ENCODE measurements around the gene CEP83. TPM values are rescaled to one million over a fixed set of nuclear protein-coding genes. Genes with fewer than 3 reads are reported as not detected.

The CEP83 gene, protein sequence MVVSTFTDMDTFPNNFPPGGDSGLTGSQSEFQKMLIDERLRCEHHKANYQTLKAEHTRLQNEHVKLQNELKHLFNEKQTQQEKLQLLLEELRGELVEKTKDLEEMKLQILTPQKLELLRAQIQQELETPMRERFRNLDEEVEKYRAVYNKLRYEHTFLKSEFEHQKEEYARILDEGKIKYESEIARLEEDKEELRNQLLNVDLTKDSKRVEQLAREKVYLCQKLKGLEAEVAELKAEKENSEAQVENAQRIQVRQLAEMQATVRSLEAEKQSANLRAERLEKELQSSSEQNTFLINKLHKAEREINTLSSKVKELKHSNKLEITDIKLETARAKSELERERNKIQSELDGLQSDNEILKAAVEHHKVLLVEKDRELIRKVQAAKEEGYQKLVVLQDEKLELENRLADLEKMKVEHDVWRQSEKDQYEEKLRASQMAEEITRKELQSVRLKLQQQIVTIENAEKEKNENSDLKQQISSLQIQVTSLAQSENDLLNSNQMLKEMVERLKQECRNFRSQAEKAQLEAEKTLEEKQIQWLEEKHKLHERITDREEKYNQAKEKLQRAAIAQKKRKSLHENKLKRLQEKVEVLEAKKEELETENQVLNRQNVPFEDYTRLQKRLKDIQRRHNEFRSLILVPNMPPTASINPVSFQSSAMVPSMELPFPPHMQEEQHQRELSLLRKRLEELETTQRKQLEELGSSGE
- polyA plus RNA-seq (ENCODE audit: insufficient read length in 3 of 3), result 10 to 100 TPM; 27.1 to 42.0 (median 39.2) TPM
- long read RNA-seq, donor 1, result 0 reads
- long read RNA-seq, donor 2, result 0 reads
- long read RNA-seq, donor 3, partial matches to known transcripts, result 0 of 2 reads
- long read RNA-seq, donor 3, other reads (novel, unspliced or antisense), result 0 of 2 reads
- long read RNA-seq, donor 4, partial matches to known transcripts, result 0 of 2 reads
- long read RNA-seq, donor 4, other reads (novel, unspliced or antisense), result 0 of 2 reads
- long read RNA-seq, donor 5, result 0 reads
- long read RNA-seq, donor 6, partial matches to known transcripts, result 0 of 5 reads
- long read RNA-seq, donor 6, other reads (novel, unspliced or antisense), result 0 of 5 reads
- long read RNA-seq, donor 7, partial matches to known transcripts, result 0 of 1 reads
- long read RNA-seq, donor 7, other reads (novel, unspliced or antisense), result 0 of 1 reads
- long read RNA-seq, donor 8, partial matches to known transcripts, result 0 of 3 reads
- long read RNA-seq, donor 8, other reads (novel, unspliced or antisense), result 0 of 3 reads
- long read RNA-seq, donor 9, result 0 reads
- long read RNA-seq, donor 10, result 0 reads
- long read RNA-seq, donor 11, result 0 reads
- long read RNA-seq, donor 12, result 0 reads
- long read RNA-seq, donor 13, result 0 reads
- long read RNA-seq, donor 14, result 0 reads
- long read RNA-seq, donor 15, result 0 reads
- long read RNA-seq, donor 16, partial matches to known transcripts, result 0 of 2 reads
- long read RNA-seq, donor 16, other reads (novel, unspliced or antisense), result 0 of 2 reads

DNA sequence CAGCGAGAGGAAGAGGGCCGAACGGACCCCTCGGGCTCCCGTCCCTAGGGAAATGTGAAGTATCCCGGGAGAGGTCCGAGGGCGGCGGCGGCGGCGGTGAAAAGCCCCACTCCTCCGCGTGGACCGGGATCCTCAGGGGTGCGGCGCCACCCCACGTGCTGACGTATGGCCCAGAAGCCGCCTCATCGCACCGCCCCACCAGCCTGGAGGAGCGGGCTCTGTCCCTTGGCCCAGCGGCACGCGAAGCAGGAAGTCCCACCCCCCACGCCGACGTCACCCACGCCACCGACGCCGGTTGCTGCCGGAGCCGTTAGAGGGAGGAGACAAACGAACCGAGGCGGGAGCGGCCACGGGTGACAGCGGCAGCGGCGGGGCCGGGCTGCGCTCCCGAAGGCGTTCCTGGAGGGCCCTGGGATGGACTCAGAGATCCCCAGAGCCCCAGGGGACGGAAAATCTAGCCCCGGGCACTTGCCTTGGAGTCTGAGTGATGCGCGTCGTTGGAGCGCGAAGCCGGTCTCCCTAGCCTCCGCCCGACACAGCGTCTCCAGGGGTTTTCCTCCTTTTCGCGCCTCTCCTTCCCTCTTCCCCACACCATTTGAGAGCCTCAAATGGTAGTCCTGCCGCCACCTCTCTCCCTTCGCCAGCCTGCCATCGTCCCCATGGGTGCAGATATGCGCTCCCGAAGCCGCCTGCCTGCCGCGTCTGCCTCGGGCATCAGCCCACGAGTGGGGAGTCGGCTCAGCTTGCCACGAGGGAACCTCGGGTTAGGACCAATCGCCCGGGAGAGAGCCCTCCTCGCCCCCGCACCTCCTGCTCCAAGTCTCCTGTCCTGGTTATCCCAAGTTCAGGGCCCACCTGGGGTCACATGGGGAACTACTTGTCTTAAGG is at the start of gene CEP83:
TSS of gene CEP83 (minus strand) at position 140 of the 888 bp plus-strand sequence. CDS start 47,377 bp downstream, outside the sequence.
- peak; percentile 78 to 93 (median 92) for DNase-seq (ENCODE audit: extremely low read depth in 1 of 11, low read depth in 9 of 11, low spot score in 4 of 11)

GRCh38 chr12:94509317-94509716 is 49.6 kb upstream of the CEP83 start:
- no peak for DNase-seq (ENCODE audit: extremely low read depth in 1 of 11, low read depth in 9 of 11, low spot score in 4 of 11)

DNA sequence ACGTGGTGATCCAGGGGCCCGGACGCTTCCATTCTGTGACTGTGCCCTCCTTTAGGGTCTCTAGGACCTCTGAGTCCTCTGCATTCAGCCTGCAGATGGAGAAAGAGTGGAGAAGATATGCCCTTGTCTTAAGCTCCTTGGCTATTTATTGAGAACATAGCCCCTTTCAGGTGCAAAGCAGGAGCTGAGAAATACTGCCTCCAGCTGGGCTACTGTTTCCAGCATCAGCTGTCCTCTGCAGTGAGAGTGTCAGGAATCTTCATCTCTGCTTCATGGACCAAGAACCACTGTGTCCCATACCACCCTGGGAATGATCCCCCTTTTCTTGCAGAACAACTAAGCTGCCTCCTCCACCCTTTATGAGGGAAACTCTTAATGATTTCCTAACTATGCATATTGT is 47.8 kb upstream of the CEP83 start:
- DNase-seq (ENCODE audit: extremely low read depth in 1 of 11, low read depth in 9 of 11, low spot score in 4 of 11), result no peak

DNA sequence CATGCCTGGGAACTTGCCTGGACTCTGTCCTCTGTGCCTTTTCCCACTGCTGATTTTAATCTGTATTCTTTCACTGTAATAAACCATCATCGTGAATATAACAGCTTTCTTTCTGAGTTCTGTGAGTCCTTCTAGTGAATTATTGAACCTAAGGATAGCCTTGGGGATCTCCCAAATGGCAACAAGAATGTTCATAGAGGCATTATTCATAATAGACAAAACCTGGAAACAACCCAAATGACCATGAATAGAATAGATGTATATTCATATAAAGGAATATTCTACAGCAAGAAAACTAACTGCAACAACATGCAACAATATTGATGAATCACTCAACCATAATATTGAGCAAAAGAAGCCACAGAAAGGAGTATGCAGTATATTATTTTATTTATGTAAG is 44.7 kb upstream of the CEP83 start:
- no peak for DNase-seq (ENCODE audit: extremely low read depth in 1 of 11, low read depth in 9 of 11, low spot score in 4 of 11)

- no peak for DNase-seq (ENCODE audit: extremely low read depth in 1 of 11, low read depth in 9 of 11, low spot score in 4 of 11)
These were observed 44.0 kb upstream of the CEP83 start for GRCh38 chr12:94503619-94504018.

- DNase-seq (ENCODE audit: extremely low read depth in 1 of 11, low read depth in 9 of 11, low spot score in 4 of 11), result no peak
These were observed 41.3 kb upstream of the CEP83 start for GRCh38 chr12:94500831-94501567.

- no peak for DNase-seq (ENCODE audit: extremely low read depth in 1 of 11, low read depth in 9 of 11, low spot score in 4 of 11)
These were observed 39.0 kb upstream of the CEP83 start for GRCh38 chr12:94498698-94499097.

DNA sequence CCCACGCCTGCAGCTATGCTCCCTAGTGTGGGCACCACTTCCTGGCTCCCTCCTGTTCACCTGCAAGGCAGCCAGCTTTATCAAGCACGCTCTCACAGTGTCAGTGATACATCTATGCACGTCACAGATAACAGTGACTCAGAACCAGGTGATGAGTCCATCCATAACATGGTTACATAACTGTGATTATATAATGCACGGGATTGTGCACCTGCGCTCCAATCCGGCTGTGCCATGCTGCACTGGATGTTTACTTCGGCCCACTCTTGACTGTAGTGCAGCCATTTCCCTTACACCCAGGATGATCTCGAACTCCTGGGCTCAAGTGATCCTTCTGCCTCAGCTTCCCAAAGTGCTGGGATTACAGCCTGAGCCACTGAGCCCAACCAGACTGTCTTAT is 38.4 kb upstream of the CEP83 start:
- DNase-seq (ENCODE audit: extremely low read depth in 1 of 11, low read depth in 9 of 11, low spot score in 4 of 11), result no peak

DNA sequence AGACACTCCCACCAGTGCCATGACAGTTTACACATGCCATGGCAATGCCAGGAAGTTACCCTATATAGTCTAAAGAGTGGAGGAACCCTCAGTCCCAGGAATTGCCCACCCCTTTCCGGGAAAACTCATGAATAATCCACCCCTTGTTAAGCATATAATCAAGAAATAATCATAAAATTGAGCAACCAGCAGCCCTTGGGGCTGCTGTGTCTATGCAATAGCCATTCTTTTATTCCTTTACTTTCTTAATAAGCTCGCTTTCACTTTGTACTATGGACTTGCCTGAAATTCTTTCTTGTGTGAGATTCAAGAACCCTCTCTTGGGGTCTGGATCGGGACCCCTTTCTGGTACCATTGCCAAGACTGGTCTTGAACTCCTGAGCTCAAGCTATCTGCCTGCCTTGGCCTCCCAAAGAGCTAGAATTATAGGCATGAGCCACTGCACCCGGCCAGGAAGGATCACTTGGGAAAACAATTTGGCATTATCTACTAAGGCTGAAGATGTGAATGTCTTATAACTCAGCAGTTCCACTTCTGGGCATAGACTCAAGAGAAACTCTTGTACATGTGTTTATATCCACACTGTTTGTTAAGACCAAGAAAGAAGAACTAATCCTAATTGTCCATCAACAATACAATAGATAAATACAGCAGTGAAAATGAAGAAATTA is 35.9 kb upstream of the CEP83 start:
- no peak for DNase-seq (ENCODE audit: extremely low read depth in 1 of 11, low read depth in 9 of 11, low spot score in 4 of 11)

DNA sequence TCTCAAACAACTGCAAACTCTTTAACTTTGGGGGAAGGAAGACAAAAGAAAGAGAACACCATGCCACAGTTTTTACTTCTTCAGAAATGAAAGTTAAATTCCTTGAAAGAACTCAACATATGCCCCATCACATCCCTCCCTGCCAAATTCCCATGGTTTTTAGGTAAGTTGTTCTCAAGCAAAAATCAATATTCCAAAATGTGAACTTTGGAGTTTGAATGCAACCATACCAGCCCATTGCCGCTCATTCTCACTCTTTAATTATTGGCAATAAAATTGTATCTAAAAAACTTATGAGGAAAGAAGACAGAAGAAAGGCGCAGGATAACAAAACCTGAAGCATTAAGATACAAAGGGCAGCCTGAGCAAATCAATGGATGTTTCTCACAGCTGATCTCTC is 31.8 kb upstream of the CEP83 start:
- DNase-seq (ENCODE audit: extremely low read depth in 1 of 11, low read depth in 9 of 11, low spot score in 4 of 11), result no peak

GRCh38 chr12:94488463-94488862 is 28.8 kb upstream of the CEP83 start:
- no peak for DNase-seq (ENCODE audit: extremely low read depth in 1 of 11, low read depth in 9 of 11, low spot score in 4 of 11)

DNA sequence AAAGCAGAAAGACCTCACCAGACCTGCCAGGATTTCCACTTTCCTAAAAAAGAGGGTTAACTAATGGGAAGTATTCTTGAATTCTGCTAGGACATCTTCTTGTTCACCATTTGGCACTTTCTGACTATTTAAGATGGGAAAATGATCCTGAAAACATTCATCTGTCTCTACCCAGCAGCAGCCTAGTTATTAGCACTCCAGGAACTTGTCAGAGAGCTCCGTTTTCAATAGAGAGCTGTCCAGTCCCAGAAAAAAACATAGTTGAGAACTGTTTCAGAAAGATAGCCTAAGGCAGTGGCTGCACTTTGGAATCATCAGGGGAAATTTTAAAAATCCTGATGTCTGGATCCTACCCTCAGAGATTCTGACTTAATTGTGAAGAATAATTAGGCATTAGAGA is 22.1 kb upstream of the CEP83 start:
- DNase-seq (ENCODE audit: extremely low read depth in 1 of 11, low read depth in 9 of 11, low spot score in 4 of 11), result no peak

GRCh38 chr12:94469522-94469921 is 9.9 kb upstream of the CEP83 start:
- DNase-seq (ENCODE audit: extremely low read depth in 1 of 11, low read depth in 9 of 11, low spot score in 4 of 11), result no peak

DNA sequence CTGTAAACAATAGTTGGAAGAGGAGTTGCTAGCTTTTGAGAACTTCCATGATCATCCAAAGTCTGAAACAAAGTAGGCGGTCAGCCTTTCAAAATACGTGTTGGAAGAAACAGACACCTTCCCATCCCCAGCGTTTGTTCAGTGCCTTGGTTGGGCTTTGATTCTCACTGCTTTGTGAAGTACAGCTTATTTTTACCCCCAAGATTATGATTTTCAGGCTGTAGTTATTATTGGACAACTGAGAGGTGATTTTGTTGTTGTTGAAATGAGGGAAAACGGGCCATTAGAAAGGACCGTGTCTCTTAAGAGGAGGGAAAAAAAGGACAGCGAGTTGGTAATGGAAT is 921 bp upstream of the CEP83 start:
- peak in 4 of 11 donors; percentile 1 to 11 (median 2) for DNase-seq (ENCODE audit: extremely low read depth in 1 of 11, low read depth in 9 of 11, low spot score in 4 of 11)

DNA sequence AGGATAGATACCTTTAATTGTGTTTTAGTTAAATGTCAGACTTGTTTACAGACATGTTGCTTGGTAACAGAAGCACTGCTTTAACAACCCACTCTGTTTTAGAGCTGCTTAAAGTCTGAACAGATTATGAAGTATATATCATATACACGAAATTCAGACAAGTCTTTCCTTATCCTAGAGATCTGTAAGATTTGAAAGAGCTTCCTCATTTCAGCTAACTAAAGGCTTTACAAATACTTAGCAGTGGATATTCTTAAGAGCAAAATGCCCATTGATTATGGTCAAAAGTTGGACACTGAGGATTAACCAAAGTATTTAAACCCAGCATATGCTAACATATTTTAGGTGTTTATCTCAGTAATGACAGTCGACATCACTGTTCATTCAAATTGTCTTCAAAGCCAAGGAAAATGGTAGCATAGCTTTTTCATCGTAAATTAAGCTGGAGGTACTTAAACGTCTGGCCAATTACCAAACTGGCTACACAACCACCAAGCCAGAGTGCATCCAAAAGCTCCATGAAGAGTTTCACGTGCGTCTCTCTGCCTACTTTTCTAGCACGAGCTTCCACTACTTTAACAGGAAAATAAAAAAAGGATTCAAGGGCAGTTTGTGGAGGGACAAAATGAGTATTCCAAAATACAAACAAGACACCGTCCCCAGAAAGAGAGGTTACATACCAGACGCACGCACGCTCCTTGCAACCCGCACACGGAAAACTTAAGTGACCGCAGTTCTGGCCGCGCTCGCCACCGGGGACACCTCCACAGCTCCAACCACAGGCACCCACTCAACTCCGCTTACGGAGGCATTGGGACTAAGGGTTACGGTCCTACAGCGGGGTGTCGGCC is 565 bp downstream of the CEP83 start:
- DNase-seq (ENCODE audit: extremely low read depth in 1 of 11, low read depth in 9 of 11, low spot score in 4 of 11), result peak in 10 of 11 donors; percentile 25 to 52 (median 43)

- DNase-seq (ENCODE audit: extremely low read depth in 1 of 11, low read depth in 9 of 11, low spot score in 4 of 11), result no peak
These were observed 2.4 kb downstream of the CEP83 start for GRCh38 chr12:94457311-94457710.
